ENCODE measurements around the gene ARHGAP26. TPM values are rescaled to one million over a fixed set of nuclear protein-coding genes. Genes with fewer than 3 reads are reported as not detected.

ARHGAP26 gene
- polyA plus RNA-seq, 4 donors: 7.6 to 31.7 (median 11.5) TPM

GRCh38 chr5:143268388-143268787 is 498.2 kb downstream of the ARHGAP26 start:
- Histone ChIP-seq H3K27ac (ENCODE audit: low read depth in 1 of 3, low read length in 2 of 3) (no peak overlapping the region), H3K9me3 (ENCODE audit: control insufficient read depth in 2 of 2, insufficient read depth in 1 of 2, low read depth in 1 of 2, low read length in 1 of 2) (no peaks in the 10 kb centered on the region), H3K27me3 (ENCODE audit: control insufficient read depth in 3 of 3, insufficient read depth in 3 of 3, low read length in 3 of 3) (no peaks in the 10 kb centered on the region), H3K4me1 (ENCODE audit: control insufficient read depth in 3 of 3, insufficient read depth in 2 of 3, low read depth in 1 of 3, low read length in 2 of 3) (no peaks in the 10 kb centered on the region), H3K4me3 (ENCODE audit: low read depth in 1 of 3, low read length in 3 of 3) (no peak overlapping the region), H3K36me3 (ENCODE audit: control insufficient read depth in 3 of 3, insufficient read depth in 2 of 3, low read depth in 1 of 3, low read length in 3 of 3) (no peaks in the 10 kb centered on the region)
- FAIRE-seq (no peak), DNase-seq (no peak)
- 95 to 97% (median 96%) methylated on average over 2 of the region's 2 CpGs for WGBS, 3 donors

GRCh38 chr5:143271431-143271830 is 501.3 kb downstream of the ARHGAP26 start:
- WGBS, 3 donors: 86 to 94% (median 87%) methylated on average over 2 of the region's 2 CpGs
- no peaks in the 10 kb centered on the region for H3K27me3 ChIP-seq (ENCODE audit: control insufficient read depth in 3 of 3, insufficient read depth in 3 of 3, low read length in 3 of 3)
- no peak overlapping the region for H3K27ac ChIP-seq (ENCODE audit: low read depth in 1 of 3, low read length in 2 of 3)
- DNase-seq (no peak), FAIRE-seq (no peak)
- no peaks in the 10 kb centered on the region for H3K9me3 ChIP-seq (ENCODE audit: control insufficient read depth in 2 of 2, insufficient read depth in 1 of 2, low read depth in 1 of 2, low read length in 1 of 2)
- H3K4me3 ChIP-seq (ENCODE audit: low read depth in 1 of 3, low read length in 3 of 3): no peak overlapping the region
- H3K4me1 ChIP-seq (ENCODE audit: control insufficient read depth in 3 of 3, insufficient read depth in 2 of 3, low read depth in 1 of 3, low read length in 2 of 3): no peaks in the 10 kb centered on the region
- peaks cover 0 to 2% (median 0%) of the 10 kb centered on the region in 3 donors for H3K36me3 ChIP-seq (ENCODE audit: control insufficient read depth in 3 of 3, insufficient read depth in 2 of 3, low read depth in 1 of 3, low read length in 3 of 3)

- H3K4me1 ChIP-seq (ENCODE audit: control insufficient read depth in 3 of 3, insufficient read depth in 2 of 3, low read depth in 1 of 3, low read length in 2 of 3): no peaks in the 10 kb centered on the region
- WGBS, 3 donors: 82 to 92% (median 88%) methylated on average over 1 of the region's 1 CpG
- FAIRE-seq (no peak), DNase-seq (no peak)
- H3K4me3 ChIP-seq (ENCODE audit: low read depth in 1 of 3, low read length in 3 of 3): no peak overlapping the region
- H3K27me3 ChIP-seq (ENCODE audit: control insufficient read depth in 3 of 3, insufficient read depth in 3 of 3, low read length in 3 of 3): no peaks in the 10 kb centered on the region
- H3K27ac ChIP-seq (ENCODE audit: low read depth in 1 of 3, low read length in 2 of 3): no peak overlapping the region
- H3K9me3 ChIP-seq (ENCODE audit: control insufficient read depth in 2 of 2, insufficient read depth in 1 of 2, low read depth in 1 of 2, low read length in 1 of 2): no peaks in the 10 kb centered on the region
- H3K36me3 ChIP-seq (ENCODE audit: control insufficient read depth in 3 of 3, insufficient read depth in 2 of 3, low read depth in 1 of 3, low read length in 3 of 3): peaks cover 0 to 2% (median 0%) of the 10 kb centered on the region in 3 donors
These were observed 504.8 kb downstream of the ARHGAP26 start for GRCh38 chr5:143274952-143275351.

DNA sequence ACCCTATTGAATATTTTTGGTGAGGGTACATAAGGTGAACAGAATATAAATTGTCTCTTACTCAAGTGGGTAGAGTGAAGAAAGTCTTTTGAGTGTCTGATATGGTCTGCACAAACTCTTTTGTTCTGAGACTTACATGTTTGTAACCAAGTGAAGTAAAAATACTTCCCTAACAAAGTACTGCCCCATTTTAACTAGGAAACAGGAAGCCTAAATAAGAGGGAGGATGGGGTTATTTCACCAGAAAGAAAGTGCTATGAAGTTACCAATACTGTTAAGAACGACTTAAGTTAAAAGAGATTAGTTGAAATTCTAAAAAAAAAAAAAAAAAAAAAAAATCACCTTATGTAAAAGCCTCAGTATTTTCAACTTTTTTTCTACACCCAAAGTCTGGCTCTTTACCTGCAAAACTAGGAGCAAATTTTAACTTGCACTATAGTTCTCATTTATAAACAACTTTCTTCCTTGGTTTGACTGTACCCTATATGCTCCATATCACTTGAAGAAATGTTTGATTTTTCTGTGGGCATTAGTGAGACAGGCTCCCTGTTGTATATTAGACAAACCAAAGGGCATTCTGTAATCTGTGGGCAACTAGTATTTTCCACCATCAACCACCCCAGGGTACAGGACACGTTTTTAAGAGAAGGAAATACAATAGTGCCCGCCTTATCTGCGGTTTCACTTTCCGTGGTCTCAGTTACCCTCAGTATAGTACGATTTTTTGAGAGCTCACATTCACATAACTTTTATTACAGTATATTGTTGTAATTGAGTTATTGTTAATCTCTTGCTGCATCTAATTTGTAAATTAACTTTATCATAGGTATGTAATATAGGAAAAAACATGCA is 505.6 kb downstream of the ARHGAP26 start:
- FAIRE-seq: no peak
- no peaks in the 10 kb centered on the region for H3K9me3 ChIP-seq (ENCODE audit: control insufficient read depth in 2 of 2, insufficient read depth in 1 of 2, low read depth in 1 of 2, low read length in 1 of 2)
- no peaks in the 10 kb centered on the region for H3K4me1 ChIP-seq (ENCODE audit: control insufficient read depth in 3 of 3, insufficient read depth in 2 of 3, low read depth in 1 of 3, low read length in 2 of 3)
- H3K4me3 ChIP-seq (ENCODE audit: low read depth in 1 of 3, low read length in 3 of 3): no peak overlapping the region
- H3K27me3 ChIP-seq (ENCODE audit: control insufficient read depth in 3 of 3, insufficient read depth in 3 of 3, low read length in 3 of 3): no peaks in the 10 kb centered on the region
- H3K36me3 ChIP-seq (ENCODE audit: control insufficient read depth in 3 of 3, insufficient read depth in 2 of 3, low read depth in 1 of 3, low read length in 3 of 3): peaks cover 0 to 2% (median 0%) of the 10 kb centered on the region in 3 donors
- no peak overlapping the region for H3K27ac ChIP-seq (ENCODE audit: low read depth in 1 of 3, low read length in 2 of 3)
- WGBS, 3 donors: 67 to 74% (median 69%) methylated on average over 6 of the region's 6 CpGs
- no peak for DNase-seq

DNA sequence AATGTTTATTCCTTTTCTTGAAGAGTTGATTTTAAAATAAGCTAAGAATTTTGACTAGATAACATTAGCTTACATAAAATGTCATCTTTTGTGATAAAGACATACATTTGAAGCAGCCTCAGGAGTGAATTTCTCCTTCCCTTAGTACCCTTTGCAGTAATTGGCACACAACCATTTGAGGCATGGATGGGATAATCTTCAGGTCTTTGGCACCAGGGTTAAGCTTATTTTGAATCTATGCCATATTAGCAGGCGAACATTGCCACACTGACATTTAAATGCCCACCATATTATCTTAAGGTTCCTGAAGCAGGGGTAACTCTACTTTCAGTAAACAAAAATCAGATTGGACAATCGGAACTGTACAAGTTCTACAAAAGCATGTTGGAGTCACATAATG is 507.4 kb downstream of the ARHGAP26 start:
- H3K4me1 ChIP-seq (ENCODE audit: control insufficient read depth in 3 of 3, insufficient read depth in 2 of 3, low read depth in 1 of 3, low read length in 2 of 3): no peaks in the 10 kb centered on the region
- H3K36me3 ChIP-seq (ENCODE audit: control insufficient read depth in 3 of 3, insufficient read depth in 2 of 3, low read depth in 1 of 3, low read length in 3 of 3): peaks cover 0 to 4% (median 2%) of the 10 kb centered on the region in 3 donors
- H3K27me3 ChIP-seq (ENCODE audit: control insufficient read depth in 3 of 3, insufficient read depth in 3 of 3, low read length in 3 of 3): no peaks in the 10 kb centered on the region
- no peaks in the 10 kb centered on the region for H3K9me3 ChIP-seq (ENCODE audit: control insufficient read depth in 2 of 2, insufficient read depth in 1 of 2, low read depth in 1 of 2, low read length in 1 of 2)
- WGBS, 3 donors: 98 to 99% (median 99%) methylated on average over 2 of the region's 2 CpGs
- DNase-seq (no peak), FAIRE-seq (no peak)
- no peak overlapping the region for H3K27ac ChIP-seq (ENCODE audit: low read depth in 1 of 3, low read length in 2 of 3)
- H3K4me3 ChIP-seq (ENCODE audit: low read depth in 1 of 3, low read length in 3 of 3): no peak overlapping the region

Other genes with a start within 250 kb of the ARHGAP26 start
- gene FGF1, start 84.3 kb upstream of the ARHGAP26 start, polyA plus RNA-seq: 1 to 10 TPM in 1 of 4 donors, under 1 TPM in 2, not detected in 1; 0.27 to 2.8 (median 0.65) TPM